Hepatic stellate cell (primary cell): ENCODE measurements around the gene TMEM204.

Experiments
- DNase-seq: peaks from one replicate; pipeline ENCODE4 v3.0.0; 2011; ENCODE audit warnings: low spot score

TMEM204 gene

GRCh38 chr16:1557576-1557975 lies 24.1 kb downstream of the TMEM204 start:
- DNase-seq = no peak

- DNase-seq = no peak
These were observed 26.0 kb downstream of the TMEM204 start for GRCh38 chr16:1559446-1559975.

GRCh38 chr16:1560153-1560552 lies 26.7 kb downstream of the TMEM204 start:
- no peak for DNase-seq

GRCh38 chr16:1560866-1561265 lies 27.4 kb downstream of the TMEM204 start:
- DNase-seq = no peak

- DNase-seq = no peak
These were observed 27.8 kb downstream of the TMEM204 start for GRCh38 chr16:1561266-1561665.

- DNase-seq = no peak
These were observed 28.4 kb downstream of the TMEM204 start for GRCh38 chr16:1561836-1562235.

GRCh38 chr16:1563786-1564185 lies 30.3 kb downstream of the TMEM204 start:
- no peak for DNase-seq

GRCh38 chr16:1564325-1564724 lies 30.9 kb downstream of the TMEM204 start:
- DNase-seq = peak; percentile 41

- DNase-seq = no peak
These were observed 31.8 kb downstream of the TMEM204 start for GRCh38 chr16:1565083-1565805.

GRCh38 chr16:1567988-1568387 lies 34.5 kb downstream of the TMEM204 start:
- no peak for DNase-seq

GRCh38 chr16:1571012-1571671 lies 37.7 kb downstream of the TMEM204 start:
- DNase-seq = no peak

- DNase-seq = no peak
These were observed 39.2 kb downstream of the TMEM204 start for GRCh38 chr16:1572673-1573072.

GRCh38 chr16:1573301-1573700 lies 39.8 kb downstream of the TMEM204 start:
- no peak for DNase-seq

- no peak for DNase-seq
These were observed 42.1 kb downstream of the TMEM204 start for GRCh38 chr16:1575578-1575977.

- DNase-seq = no peak
These were observed 45.7 kb downstream of the TMEM204 start for GRCh38 chr16:1579214-1579613.

- no peak for DNase-seq
These were observed 46.8 kb downstream of the TMEM204 start for GRCh38 chr16:1580256-1580655.

- no peak for DNase-seq
These were observed 47.5 kb downstream of the TMEM204 start for GRCh38 chr16:1580956-1581355.

- no peak for DNase-seq
These were observed 48.3 kb downstream of the TMEM204 start for GRCh38 chr16:1581804-1582203.

GRCh38 chr16:1583180-1583579 lies 49.7 kb downstream of the TMEM204 start:
- DNase-seq = no peak

GRCh38 chr16:1584926-1585484 lies 51.5 kb downstream of the TMEM204 start:
- DNase-seq = no peak

GRCh38 chr16:1590366-1590765 lies 56.9 kb downstream of the TMEM204 start:
- DNase-seq = no peak

- DNase-seq = no peak
These were observed 57.7 kb downstream of the TMEM204 start for GRCh38 chr16:1590930-1591705.
